C4-2B (cell line): ENCODE measurements around the gene AP3D1.

Source experiments
- CTCF ChIP-seq: fragments of 450-650 bp; conservative IDR thresholded peaks from 2 replicates; pipeline ENCODE4 v1.5.1; 2017; ENCODE audit warnings: mild to moderate bottlenecking
- ZFX ChIP-seq: fragments of 450-650 bp; IDR thresholded peaks from 2 replicates; pipeline ENCODE4 v1.6.1; 2017

GRCh38 chr19:2164020-2164998 is 12.9 kb upstream of the AP3D1 start:
- no peak for TF ChIP-seq CTCF
- peak; percentile 38; the same call in 1 of the 2 replicates for TF ChIP-seq ZFX
